Measurements from ENCODE around the gene ESPN.

DNA sequence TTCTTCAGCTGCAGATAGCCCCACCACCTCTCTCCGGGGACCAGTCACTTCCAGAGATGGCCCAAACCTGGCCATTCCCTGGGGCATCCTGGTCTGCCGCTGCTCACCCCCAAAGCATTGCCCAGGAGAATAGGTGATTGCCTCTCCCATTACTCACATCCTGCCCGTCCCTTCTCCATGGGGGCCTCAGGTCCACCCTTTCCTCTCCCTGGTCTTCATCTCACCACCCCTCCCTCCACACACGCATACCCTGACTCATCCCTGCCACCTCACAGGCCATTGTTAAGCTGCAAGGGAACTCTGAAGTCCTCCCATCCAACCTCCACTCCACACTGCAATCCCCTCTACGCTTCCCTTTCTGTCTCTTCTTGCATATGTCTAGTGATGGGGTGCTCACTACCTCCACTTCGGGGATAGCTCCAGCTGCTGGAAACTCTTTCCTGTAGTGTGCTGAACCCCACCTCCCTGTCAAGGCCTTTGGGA, 66.9 kb downstream of the ESPN start, which contains the start of gene PLEKHG5:
- no peak for TF ChIP-seq POLR2A (IDR thresholded peaks at IDR 0.05)
- no peak for TF ChIP-seq EP300 (IDR thresholded peaks at IDR 0.05; ENCODE audit: low read depth)
- TF ChIP-seq, protein P1, sequence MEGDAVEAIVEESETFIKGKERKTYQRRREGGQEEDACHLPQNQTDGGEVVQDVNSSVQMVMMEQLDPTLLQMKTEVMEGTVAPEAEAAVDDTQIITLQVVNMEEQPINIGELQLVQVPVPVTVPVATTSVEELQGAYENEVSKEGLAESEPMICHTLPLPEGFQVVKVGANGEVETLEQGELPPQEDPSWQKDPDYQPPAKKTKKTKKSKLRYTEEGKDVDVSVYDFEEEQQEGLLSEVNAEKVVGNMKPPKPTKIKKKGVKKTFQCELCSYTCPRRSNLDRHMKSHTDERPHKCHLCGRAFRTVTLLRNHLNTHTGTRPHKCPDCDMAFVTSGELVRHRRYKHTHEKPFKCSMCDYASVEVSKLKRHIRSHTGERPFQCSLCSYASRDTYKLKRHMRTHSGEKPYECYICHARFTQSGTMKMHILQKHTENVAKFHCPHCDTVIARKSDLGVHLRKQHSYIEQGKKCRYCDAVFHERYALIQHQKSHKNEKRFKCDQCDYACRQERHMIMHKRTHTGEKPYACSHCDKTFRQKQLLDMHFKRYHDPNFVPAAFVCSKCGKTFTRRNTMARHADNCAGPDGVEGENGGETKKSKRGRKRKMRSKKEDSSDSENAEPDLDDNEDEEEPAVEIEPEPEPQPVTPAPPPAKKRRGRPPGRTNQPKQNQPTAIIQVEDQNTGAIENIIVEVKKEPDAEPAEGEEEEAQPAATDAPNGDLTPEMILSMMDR (IDR thresholded peaks at IDR 0.05) = no peak
- TF ChIP-seq POLR2AphosphoS5 (IDR thresholded peaks at IDR 0.05) = no peak

Data from transverse colon (tissue), 4 donors.